ENCODE data around the gene SPATA19.

- TF ChIP-seq CTCF (IDR thresholded peaks at IDR 0.05 in 4 of 5, conservative IDR thresholded peaks at IDR 0.05 in 1 of 5) = no peak
- TF ChIP-seq POLR2A (IDR thresholded peaks at IDR 0.05) = no peak
Measured at GRCh38 chr11:133819746-133820315, 25.5 kb downstream of the SPATA19 start.
